ENCODE data around the gene FGF16. TPM values are rescaled to one million over a fixed set of nuclear protein-coding genes. Genes with fewer than 3 reads are reported as not detected.

Gene FGF16
- polyA plus RNA-seq, 1 of the 3 experiments (the other 2 are of a cell fraction): not detected

GRCh38 chrX:77441479-77441878, 5.7 kb upstream of the FGF16 start:
- Histone ChIP-seq H3K27ac (ENCODE audit: low read depth in 2 of 2, low read length in 1 of 2) (peak overlapping the region in 1 of 2 experiments; percentile 96; a peak in 2 of 4 replicates), H3F3A (replicated peaks; ENCODE audit: insufficient read depth) (peaks cover 11% of the 10 kb centered on the region), H3K9me2 (no peaks in the 10 kb centered on the region), H3K4me1 (ENCODE audit: control insufficient read depth in 1 of 2, insufficient read depth in 2 of 2, low read depth in 1 of 2, low read length in 1 of 2) (peaks cover 0 to 10% of the 10 kb centered on the region in 2 experiments; a peak in 2 of 4 replicates), H3K79me2 (ENCODE audit: insufficient read depth) (no peaks in the 10 kb centered on the region), H4K20me1 (ENCODE audit: insufficient read depth) (no peaks in the 10 kb centered on the region), H2AFZ (ENCODE audit: low read depth) (no peak overlapping the region), H3K4me2 (no peak overlapping the region), H3K9me3 (no peaks in the 10 kb centered on the region), H3K4me3 (ENCODE audit: low read depth in 2 of 2, low read length in 1 of 2) (no peak overlapping the region), H3K9ac (no peak overlapping the region), H3K27me3 (ENCODE audit: insufficient read depth) (peaks cover 9% of the 10 kb centered on the region; the same call in 1 of the 2 replicates), H3K36me3 (replicated peaks in 1 of 2; ENCODE audit: control insufficient read depth in 1 of 2, insufficient read depth in 2 of 2, low read length in 1 of 2) (no peaks in the 10 kb centered on the region)
- CTCF ChIA-PET: interaction anchor here (0.6 kb wide), 1 partner anchor 11 kb away, joined by 3 read pairs; no protein-coding TSS in a partner anchor
- POLR2A ChIA-PET: no interaction called here
- TF ChIP-seq CHD2 (IDR thresholded peaks at IDR 0.05; ENCODE audit: low read length, partially characterized antibody) (no peak), POLR2AphosphoS5 (IDR thresholded peaks at IDR 0.05; ENCODE audit: low read depth, low read length) (no peak), FOXM1 (IDR thresholded peaks at IDR 0.05; ENCODE audit: low read depth) (no peak)
- DNase-seq: no peak

GRCh38 chrX:77442728-77443127, 4.5 kb upstream of the FGF16 start:
- CTCF ChIA-PET: no interaction called here
- peak overlapping the region; percentile 55; the same call in 1 of the 2 replicates for H3K4me2 ChIP-seq
- H3K9me2 ChIP-seq: no peaks in the 10 kb centered on the region
- peak overlapping the region in 1 of 2 experiments; percentile 96; a peak in 2 of 4 replicates for H3K27ac ChIP-seq (ENCODE audit: low read depth in 2 of 2, low read length in 1 of 2)
- H3K79me2 ChIP-seq (ENCODE audit: insufficient read depth): no peaks in the 10 kb centered on the region
- H3K4me3 ChIP-seq (ENCODE audit: low read depth in 2 of 2, low read length in 1 of 2): no peak overlapping the region
- POLR2A ChIA-PET: no interaction called here
- peaks cover 13% of the 10 kb centered on the region; the same call in 1 of the 2 replicates for H3K27me3 ChIP-seq (ENCODE audit: insufficient read depth)
- H3K36me3 ChIP-seq (replicated peaks in 1 of 2; ENCODE audit: control insufficient read depth in 1 of 2, insufficient read depth in 2 of 2, low read length in 1 of 2): no peaks in the 10 kb centered on the region
- H3K9me3 ChIP-seq: no peaks in the 10 kb centered on the region
- H4K20me1 ChIP-seq (ENCODE audit: insufficient read depth): no peaks in the 10 kb centered on the region
- H3F3A ChIP-seq (replicated peaks; ENCODE audit: insufficient read depth): peaks cover 11% of the 10 kb centered on the region
- WGBS (ENCODE audit: low lambda C conversion rate): 18% methylated on average over 1 of the region's 1 CpG
- H2AFZ ChIP-seq (ENCODE audit: low read depth): no peak overlapping the region
- DNase-seq: no peak
- peaks cover 0 to 10% of the 10 kb centered on the region in 2 experiments; a peak in 3 of 4 replicates for H3K4me1 ChIP-seq (ENCODE audit: control insufficient read depth in 1 of 2, insufficient read depth in 2 of 2, low read depth in 1 of 2, low read length in 1 of 2)
- peak overlapping the region; percentile 51; the same call in 1 of the 2 replicates for H3K9ac ChIP-seq
- TF ChIP-seq USF1 (IDR thresholded peaks at IDR 0.05; ENCODE audit: borderline replicate concordance, low read depth): no peak
- peak; percentile 82 for TF ChIP-seq TEAD4 (IDR thresholded peaks at IDR 0.05; ENCODE audit: borderline replicate concordance, insufficient read depth)
- peak; percentile 76 for TF ChIP-seq RXRA (IDR thresholded peaks at IDR 0.05; ENCODE audit: borderline replicate concordance, low read depth)
- no peak for TF ChIP-seq SMC3 (IDR thresholded peaks at IDR 0.05; ENCODE audit: low read depth, low read length)
- no peak for TF ChIP-seq RFX5 (IDR thresholded peaks at IDR 0.05; ENCODE audit: low read length)
- peak; percentile 57; the same call in 1 of the 2 replicates for TF ChIP-seq YY1 (IDR thresholded peaks at IDR 0.05; ENCODE audit: low read depth)
- TF ChIP-seq FOXM1 (IDR thresholded peaks at IDR 0.05; ENCODE audit: low read depth): no peak
- peak; percentile 98 for TF ChIP-seq JUND (IDR thresholded peaks at IDR 0.05)
- TF ChIP-seq ELF1 (IDR thresholded peaks at IDR 0.05): no peak
- no peak for TF ChIP-seq CHD2 (IDR thresholded peaks at IDR 0.05; ENCODE audit: low read length, partially characterized antibody)
- TF ChIP-seq NRF1 (IDR thresholded peaks at IDR 0.05; ENCODE audit: low read depth, low read length): no peak
- peak; percentile 58; the same call in 1 of the 2 replicates for TF ChIP-seq MAX (IDR thresholded peaks at IDR 0.05; ENCODE audit: low read depth)
- no peak for TF ChIP-seq FOXJ3 (CRISPR knock-in tag; IDR thresholded peaks at IDR 0.05)
- TF ChIP-seq GABPA (IDR thresholded peaks at IDR 0.05; ENCODE audit: low read depth): no peak
- no peak for TF ChIP-seq CTCF (IDR thresholded peaks at IDR 0.05)
- TF ChIP-seq RCOR1 (IDR thresholded peaks at IDR 0.05; ENCODE audit: low read length): no peak
- no peak for TF ChIP-seq TAF1 (IDR thresholded peaks at IDR 0.05; ENCODE audit: borderline replicate concordance, low read depth, low read length)
- no peak for TF ChIP-seq IRF3 (IDR thresholded peaks at IDR 0.05; ENCODE audit: low read depth, low read length)
- TF ChIP-seq RAD21 (IDR thresholded peaks at IDR 0.05; ENCODE audit: low read length): no peak
- TF ChIP-seq MXI1 (IDR thresholded peaks at IDR 0.05; ENCODE audit: low read depth, low read length): no peak
- no peak for TF ChIP-seq USF2 (IDR thresholded peaks at IDR 0.05; ENCODE audit: borderline replicate concordance, low read depth, low read length)
